ENCODE data around the gene GPR137. TPM values are rescaled to one million over a fixed set of nuclear protein-coding genes. Genes with fewer than 3 reads are reported as not detected.

Gene GPR137
- total and polyA plus RNA-seq, 9 of the 15 experiments (the other 6 are each of a cell fraction or from before 2014, with no cell fraction given) = 0.32 to 26.7 (median 10.7) TPM

- TF ChIP-seq ID3 (CRISPR knock-in tag; IDR thresholded peaks at IDR 0.05) (no peak), ID3 (tag; IDR thresholded peaks at IDR 0.05) (no peak), PRDM10 (IDR thresholded peaks at IDR 0.05; ENCODE audit: partially characterized antibody) (peak; percentile 82), HNRNPL (IDR thresholded peaks at IDR 0.05; ENCODE audit: low read depth, low read length) (no peak), RBM25 (IDR thresholded peaks at IDR 0.05; ENCODE audit: low read depth, low read length, severe bottlenecking) (no peak), RFX5 (IDR thresholded peaks at IDR 0.05; ENCODE audit: low read depth, low read length) (no peak), DLX4 (CRISPR knock-in tag; IDR thresholded peaks at IDR 0.05) (no peak), HMGN3 (IDR thresholded peaks at IDR 0.05; ENCODE audit: borderline replicate concordance, extremely low read depth, insufficient read length, low read depth, low read length) (no peak), ELF1 (tag; IDR thresholded peaks at IDR 0.05) (no peak), MLX (CRISPR knock-in tag; conservative IDR thresholded peaks at IDR 0.05) (no peak), ZSCAN32 (CRISPR knock-in tag; IDR thresholded peaks at IDR 0.05) (no peak), U2AF2 (optimal IDR thresholded peaks at IDR 0.05; ENCODE audit: low read depth, low read length) (no peak), ZNF274 (IDR thresholded peaks at IDR 0.05; ENCODE audit: borderline replicate concordance, low read depth, low read length) (no peak), E2F3 (CRISPR knock-in tag; IDR thresholded peaks at IDR 0.05) (no peak), RBM34 (IDR thresholded peaks at IDR 0.05; ENCODE audit: borderline replicate concordance, insufficient read depth, low read length) (no peak), MAFF (IDR thresholded peaks at IDR 0.05; ENCODE audit: low read length) (no peak), YBX1 (IDR thresholded peaks at IDR 0.05) (no peak), ZNF764 (CRISPR knock-in tag; IDR thresholded peaks at IDR 0.05; ENCODE audit: low read depth) (no peak), GTF2F1 (IDR thresholded peaks at IDR 0.05; ENCODE audit: low read depth, low read length) (no peak), ZNF778 (CRISPR knock-in tag; IDR thresholded peaks at IDR 0.05) (no peak), NR4A1 (CRISPR knock-in tag; IDR thresholded peaks at IDR 0.05) (no peak), NR4A1 (tag; IDR thresholded peaks at IDR 0.05) (no peak), PHTF2 (CRISPR knock-in tag; IDR thresholded peaks at IDR 0.05) (no peak), SRSF9 (IDR thresholded peaks at IDR 0.05; ENCODE audit: borderline replicate concordance, low read depth, low read length) (no peak), ZC3H8 (IDR thresholded peaks at IDR 0.05) (no peak), MCM7 (IDR thresholded peaks at IDR 0.05) (no peak)
Measured at GRCh38 chr11:64251016-64251752, 34.5 kb upstream of the GPR137 start, which contains the start of gene PLCB3 (continued).
